ENCODE measurements around the gene TSPOAP1.

Gene TSPOAP1

DNA sequence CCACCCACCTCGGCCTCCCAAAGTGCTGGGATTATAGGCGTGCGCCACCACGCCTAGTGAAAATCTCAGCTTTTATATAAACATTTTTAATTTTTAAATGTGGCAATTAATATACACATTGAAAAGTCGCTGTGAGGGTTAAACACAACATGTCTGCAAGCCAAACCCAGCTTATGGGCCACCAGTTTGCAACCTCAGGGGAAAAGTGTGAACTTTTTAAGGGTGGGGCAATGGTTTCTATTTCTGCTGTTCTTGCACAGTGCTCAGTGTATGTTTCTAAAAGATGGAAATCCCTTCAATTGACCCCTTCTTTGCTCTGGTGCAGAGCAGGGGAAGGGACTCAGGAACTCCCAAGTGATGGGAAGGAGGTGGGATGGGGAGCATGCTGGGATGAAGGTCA lies 41.7 kb upstream of the TSPOAP1 start:
- Histone ChIP-seq H3K36me3 (ENCODE audit: control insufficient read depth, insufficient read depth, low read length) (no peaks in the 10 kb centered on the region), H3K27me3 (ENCODE audit: control insufficient read depth, insufficient read depth, low read length) (no peaks in the 10 kb centered on the region), H3K9me3 (ENCODE audit: control insufficient read depth, insufficient read depth, low read length) (no peaks in the 10 kb centered on the region), H3K4me3 (ENCODE audit: low read depth, low read length) (no peak overlapping the region), H3K4me1 (ENCODE audit: control insufficient read depth, insufficient read depth, low read length) (no peaks in the 10 kb centered on the region), H3K9ac (ENCODE audit: low read depth, low read length) (no peak overlapping the region)

DNA sequence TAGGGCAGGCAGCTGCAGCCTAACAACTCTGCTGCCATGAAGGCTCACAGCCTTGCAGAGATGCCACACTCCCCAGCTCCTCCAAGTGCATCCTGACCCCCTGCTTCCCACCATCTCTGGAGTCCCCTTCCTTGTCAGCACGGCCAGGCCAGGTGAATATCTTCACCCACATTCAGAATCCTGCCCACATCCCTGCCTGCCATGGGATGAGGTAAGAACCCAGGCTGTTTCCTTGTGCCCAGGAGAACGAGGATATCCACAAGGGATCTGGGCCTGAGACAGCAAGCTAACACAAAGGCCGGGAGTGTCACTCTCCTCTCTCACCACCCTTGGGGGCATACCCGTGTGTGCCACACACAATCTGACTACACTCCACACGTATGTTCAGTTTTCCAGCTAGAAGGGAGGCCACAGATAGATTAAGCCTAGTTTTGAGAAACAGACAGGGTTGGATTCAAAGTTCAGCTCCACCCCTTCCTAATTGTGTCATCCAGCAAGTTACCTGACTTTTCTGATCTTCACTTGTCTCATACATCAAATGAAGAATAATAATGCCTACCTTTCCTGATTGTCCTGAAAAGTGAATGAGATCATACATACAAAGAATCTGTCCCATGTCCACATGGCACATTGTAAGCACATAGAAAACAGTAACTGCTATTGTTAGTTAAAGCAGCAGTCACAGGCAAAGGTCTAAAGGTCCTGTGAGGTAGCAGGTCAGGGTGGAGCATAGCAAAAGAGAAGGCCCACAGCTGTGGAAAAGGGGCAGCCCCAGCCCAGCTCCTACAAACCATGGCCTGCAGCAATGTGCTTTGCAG lies 40.8 kb upstream of the TSPOAP1 start:
- H3K36me3 ChIP-seq (ENCODE audit: control insufficient read depth, insufficient read depth, low read length): no peaks in the 10 kb centered on the region
- H3K9me3 ChIP-seq (ENCODE audit: control insufficient read depth, insufficient read depth, low read length): no peaks in the 10 kb centered on the region
- H3K4me1 ChIP-seq (ENCODE audit: control insufficient read depth, insufficient read depth, low read length): no peaks in the 10 kb centered on the region
- no peak overlapping the region for H3K4me3 ChIP-seq (ENCODE audit: low read depth, low read length)
- H3K27me3 ChIP-seq (ENCODE audit: control insufficient read depth, insufficient read depth, low read length): no peaks in the 10 kb centered on the region
- H3K9ac ChIP-seq (ENCODE audit: low read depth, low read length): no peak overlapping the region

DNA sequence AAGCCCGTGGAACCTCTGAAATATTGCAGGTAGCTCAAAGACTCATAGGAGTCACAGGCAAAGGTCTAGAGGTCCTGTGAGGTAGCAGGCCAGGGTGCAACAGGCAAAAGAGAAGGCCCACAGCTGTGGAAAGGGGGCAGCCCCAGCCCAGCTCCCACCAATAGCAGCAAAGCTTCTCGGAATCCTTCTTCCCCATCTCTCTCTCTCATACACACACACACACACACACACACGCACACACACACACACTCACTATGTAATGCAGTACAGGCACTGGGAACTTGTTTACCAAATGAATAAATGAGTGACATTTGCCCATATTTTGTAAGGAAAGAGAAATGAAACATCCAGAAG lies 40.2 kb upstream of the TSPOAP1 start:
- no peaks in the 10 kb centered on the region for H3K36me3 ChIP-seq (ENCODE audit: control insufficient read depth, insufficient read depth, low read length)
- no peak overlapping the region for H3K4me3 ChIP-seq (ENCODE audit: low read depth, low read length)
- no peaks in the 10 kb centered on the region for H3K27me3 ChIP-seq (ENCODE audit: control insufficient read depth, insufficient read depth, low read length)
- H3K9me3 ChIP-seq (ENCODE audit: control insufficient read depth, insufficient read depth, low read length): no peaks in the 10 kb centered on the region
- peaks cover 2% of the 10 kb centered on the region for H3K4me1 ChIP-seq (ENCODE audit: control insufficient read depth, insufficient read depth, low read length)
- H3K9ac ChIP-seq (ENCODE audit: low read depth, low read length): no peak overlapping the region

DNA sequence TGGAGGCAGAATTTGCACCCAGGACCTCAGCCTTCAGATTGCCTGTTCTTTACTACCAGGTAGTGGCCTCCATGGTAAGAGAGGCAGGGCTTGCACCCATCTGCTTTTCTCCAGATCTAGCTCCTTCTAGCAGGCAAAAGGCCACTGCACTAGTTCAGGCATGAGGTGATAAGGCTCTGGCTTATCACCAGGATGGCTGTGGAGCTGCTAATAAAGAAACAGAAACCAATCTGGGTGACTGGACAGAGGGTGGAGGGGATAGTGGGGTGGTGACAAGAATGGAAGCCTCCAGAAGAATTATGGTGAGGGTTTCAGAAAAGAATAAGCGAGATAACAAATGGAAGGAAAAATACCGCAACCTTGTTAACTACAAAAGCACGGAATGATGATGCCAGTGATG lies 38.9 kb upstream of the TSPOAP1 start:
- H3K36me3 ChIP-seq (ENCODE audit: control insufficient read depth, insufficient read depth, low read length): no peaks in the 10 kb centered on the region
- no peak overlapping the region for H3K4me3 ChIP-seq (ENCODE audit: low read depth, low read length)
- H3K27me3 ChIP-seq (ENCODE audit: control insufficient read depth, insufficient read depth, low read length): no peaks in the 10 kb centered on the region
- H3K9ac ChIP-seq (ENCODE audit: low read depth, low read length): no peak overlapping the region
- no peaks in the 10 kb centered on the region for H3K9me3 ChIP-seq (ENCODE audit: control insufficient read depth, insufficient read depth, low read length)
- H3K4me1 ChIP-seq (ENCODE audit: control insufficient read depth, insufficient read depth, low read length): peaks cover 2% of the 10 kb centered on the region

DNA sequence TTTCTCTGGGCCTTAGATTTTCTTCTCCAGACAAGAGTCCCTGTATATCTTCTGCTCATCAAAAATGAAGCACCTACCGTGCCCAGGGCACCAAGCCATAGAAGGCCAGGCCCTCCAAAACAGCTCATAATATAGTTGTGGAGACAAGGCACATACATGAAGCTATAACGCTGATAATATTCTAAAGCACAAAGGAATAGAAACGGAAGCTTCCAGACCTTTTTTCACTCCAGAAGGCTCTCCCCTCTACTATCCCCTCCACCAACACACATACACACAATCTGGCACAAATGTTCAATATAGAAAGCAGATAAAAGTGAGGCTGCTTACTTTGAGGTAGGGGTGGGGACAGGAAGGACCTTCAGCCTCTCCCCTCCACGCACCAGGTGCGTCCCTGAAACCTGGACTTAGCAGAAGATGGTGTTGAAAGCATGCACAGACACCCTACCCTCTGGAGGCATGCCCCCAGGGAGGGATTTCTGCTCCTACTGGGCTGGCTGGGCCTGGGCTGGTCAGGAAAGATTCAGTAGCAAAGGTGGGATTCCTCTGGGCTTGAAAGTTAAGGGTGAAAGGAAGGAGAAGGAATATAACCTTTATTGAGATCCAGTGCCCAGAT lies 37.5 kb upstream of the TSPOAP1 start:
- Histone ChIP-seq H3K9me3 (ENCODE audit: control insufficient read depth, insufficient read depth, low read length) (no peaks in the 10 kb centered on the region), H3K4me3 (ENCODE audit: low read depth, low read length) (no peak overlapping the region), H3K36me3 (ENCODE audit: control insufficient read depth, insufficient read depth, low read length) (no peaks in the 10 kb centered on the region), H3K9ac (ENCODE audit: low read depth, low read length) (no peak overlapping the region), H3K27me3 (ENCODE audit: control insufficient read depth, insufficient read depth, low read length) (no peaks in the 10 kb centered on the region), H3K4me1 (ENCODE audit: control insufficient read depth, insufficient read depth, low read length) (peaks cover 2% of the 10 kb centered on the region)

DNA sequence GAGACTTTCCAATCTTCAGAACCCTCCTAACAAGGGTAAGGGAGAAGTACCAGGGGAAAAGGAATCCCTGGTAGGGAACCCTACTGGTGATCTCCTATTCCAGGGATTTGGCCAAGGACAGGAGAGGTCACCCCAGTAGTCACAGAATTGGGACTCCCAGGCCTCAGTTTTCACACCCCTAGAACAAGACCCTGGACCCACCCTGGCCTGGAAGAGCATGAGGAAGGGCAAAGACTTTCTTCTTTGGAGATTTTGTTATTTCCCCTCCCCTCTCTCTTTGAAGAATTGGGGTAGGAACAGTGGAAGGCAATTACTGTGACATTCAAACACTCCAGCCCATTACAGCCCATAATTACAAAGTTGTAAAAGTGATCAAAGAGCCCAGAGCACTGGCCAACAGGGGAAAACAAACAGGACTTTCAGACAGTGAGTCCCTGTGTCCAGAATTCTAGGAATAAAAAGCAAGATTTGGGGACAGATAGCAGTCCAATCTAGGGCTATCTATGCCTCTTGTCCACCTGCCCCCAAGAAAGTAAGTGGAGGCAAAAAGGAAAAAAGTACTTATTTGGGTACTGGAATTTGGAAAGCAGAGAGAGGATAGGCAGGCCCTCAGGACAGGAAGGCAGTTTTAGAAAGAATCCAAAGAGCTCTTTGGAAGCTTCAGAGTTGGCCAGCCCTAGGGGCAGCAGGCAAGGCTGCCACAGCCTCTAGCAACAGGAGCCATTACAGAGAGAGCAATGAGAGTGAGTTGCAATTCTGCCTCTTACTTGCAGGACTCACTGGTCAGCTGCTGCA lies 36.8 kb upstream of the TSPOAP1 start:
- Histone ChIP-seq H3K9me3 (ENCODE audit: control insufficient read depth, insufficient read depth, low read length) (no peaks in the 10 kb centered on the region), H3K36me3 (ENCODE audit: control insufficient read depth, insufficient read depth, low read length) (no peaks in the 10 kb centered on the region), H3K9ac (ENCODE audit: low read depth, low read length) (no peak overlapping the region), H3K4me1 (ENCODE audit: control insufficient read depth, insufficient read depth, low read length) (peaks cover 2% of the 10 kb centered on the region), H3K4me3 (ENCODE audit: low read depth, low read length) (no peak overlapping the region), H3K27me3 (ENCODE audit: control insufficient read depth, insufficient read depth, low read length) (no peaks in the 10 kb centered on the region)

DNA sequence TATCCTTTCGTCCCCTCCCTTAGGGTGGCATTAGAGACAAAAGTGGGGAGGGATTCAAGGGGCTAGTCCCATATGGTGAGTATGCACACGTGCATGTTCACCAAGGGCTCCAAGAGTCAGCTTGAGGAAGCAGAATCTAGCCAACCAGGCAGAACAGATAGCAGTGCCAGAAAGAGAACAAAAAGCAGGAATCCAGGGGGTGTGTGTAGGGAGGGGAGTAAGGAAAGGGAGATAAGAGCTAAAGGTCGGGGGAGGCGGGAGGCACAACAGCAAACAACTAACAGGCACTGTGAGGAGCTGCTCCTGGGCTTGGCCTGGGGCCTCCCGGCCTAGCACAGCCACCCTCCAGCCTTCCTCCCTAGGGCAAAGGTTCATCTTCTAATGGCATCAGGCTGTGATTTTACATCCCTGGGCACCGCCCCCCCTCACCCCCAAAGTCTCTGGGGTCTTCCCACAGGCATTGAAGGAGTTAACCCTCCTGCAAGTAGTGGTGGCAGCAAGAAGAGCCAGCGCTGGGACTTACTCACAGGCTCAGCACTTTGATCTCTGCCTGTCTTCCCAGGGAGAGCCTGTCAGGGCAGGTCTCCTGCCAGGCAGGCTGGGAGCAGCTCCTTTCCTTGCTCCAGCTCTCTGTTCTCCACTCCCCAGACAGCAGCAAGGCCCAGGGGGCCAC lies 35.8 kb upstream of the TSPOAP1 start:
- Histone ChIP-seq H3K27me3 (ENCODE audit: control insufficient read depth, insufficient read depth, low read length) (no peaks in the 10 kb centered on the region), H3K9ac (ENCODE audit: low read depth, low read length) (no peak overlapping the region), H3K36me3 (ENCODE audit: control insufficient read depth, insufficient read depth, low read length) (no peaks in the 10 kb centered on the region), H3K4me1 (ENCODE audit: control insufficient read depth, insufficient read depth, low read length) (peaks cover 2% of the 10 kb centered on the region), H3K4me3 (ENCODE audit: low read depth, low read length) (no peak overlapping the region), H3K9me3 (ENCODE audit: control insufficient read depth, insufficient read depth, low read length) (no peaks in the 10 kb centered on the region)

DNA sequence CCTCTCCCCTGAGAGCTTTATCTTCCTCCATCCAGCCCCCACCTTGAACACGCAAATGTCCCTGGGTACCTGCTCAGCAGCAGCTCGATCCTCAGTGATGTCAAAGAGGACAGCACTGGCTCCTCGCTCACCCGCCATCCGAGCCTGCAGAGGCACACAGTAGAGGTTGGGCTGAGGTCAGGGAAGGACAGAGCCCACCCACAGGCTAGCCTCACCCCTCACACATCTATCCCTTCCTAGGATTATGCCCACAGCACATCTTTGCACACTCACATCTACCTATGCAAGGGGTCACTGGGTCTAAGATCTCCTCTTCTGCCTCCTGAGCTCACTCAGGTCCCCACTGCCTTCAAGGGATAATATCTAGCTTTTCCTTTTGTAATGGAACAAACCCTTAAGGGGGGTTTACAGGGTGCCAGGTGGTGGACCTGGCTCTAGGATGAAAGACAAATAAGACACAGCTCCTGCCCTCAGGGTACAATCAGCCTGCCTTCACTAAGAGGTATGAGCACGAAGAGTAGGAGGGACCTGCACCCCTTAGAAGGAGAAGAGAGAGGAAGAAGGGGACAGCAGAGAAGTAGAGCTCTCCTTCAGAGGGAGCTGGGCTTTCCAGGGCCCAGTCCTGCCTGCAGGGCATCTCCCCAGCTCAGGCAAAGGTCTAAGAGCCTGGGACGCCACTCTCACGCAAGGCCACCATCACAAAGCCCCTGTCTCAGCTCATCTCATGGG lies 35.0 kb upstream of the TSPOAP1 start:
- Histone ChIP-seq H3K9me3 (ENCODE audit: control insufficient read depth, insufficient read depth, low read length) (no peaks in the 10 kb centered on the region), H3K36me3 (ENCODE audit: control insufficient read depth, insufficient read depth, low read length) (no peaks in the 10 kb centered on the region), H3K4me1 (ENCODE audit: control insufficient read depth, insufficient read depth, low read length) (peaks cover 2% of the 10 kb centered on the region), H3K27me3 (ENCODE audit: control insufficient read depth, insufficient read depth, low read length) (no peaks in the 10 kb centered on the region), H3K9ac (ENCODE audit: low read depth, low read length) (no peak overlapping the region), H3K4me3 (ENCODE audit: low read depth, low read length) (no peak overlapping the region)

DNA sequence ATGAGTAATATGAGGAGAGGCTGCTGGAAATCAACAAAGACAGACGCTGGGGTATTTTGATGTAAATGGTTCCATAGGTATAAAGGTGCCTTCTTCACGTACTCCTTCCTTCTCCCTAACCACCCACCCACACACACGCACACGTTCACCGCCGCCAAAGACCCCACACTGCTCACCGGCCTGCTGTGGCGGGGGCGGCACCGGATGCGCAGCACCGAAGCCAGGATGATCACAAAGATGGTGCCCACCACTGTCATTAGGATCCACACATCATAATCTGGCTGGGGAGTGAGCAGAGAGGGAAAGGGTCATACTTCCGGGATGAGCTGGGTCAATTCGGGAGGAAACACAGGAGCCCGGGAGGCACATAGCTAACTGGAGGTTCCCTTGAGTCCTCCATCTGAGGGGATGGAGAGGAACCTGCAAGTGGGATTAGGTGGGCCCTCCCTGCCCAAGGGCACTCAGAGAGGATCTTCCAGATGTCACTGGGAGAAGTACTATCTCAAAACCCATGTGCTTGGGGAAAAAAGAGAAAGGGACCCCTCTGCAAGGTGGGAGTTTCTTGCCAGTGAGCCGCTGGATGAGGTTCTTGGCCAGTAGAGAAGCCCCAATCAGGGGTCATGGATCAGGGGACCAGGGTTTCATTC lies 33.9 kb upstream of the TSPOAP1 start:
- H3K36me3 ChIP-seq (ENCODE audit: control insufficient read depth, insufficient read depth, low read length): peaks cover 1% of the 10 kb centered on the region
- no peak overlapping the region for H3K4me3 ChIP-seq (ENCODE audit: low read depth, low read length)
- no peak overlapping the region for H3K9ac ChIP-seq (ENCODE audit: low read depth, low read length)
- H3K27me3 ChIP-seq (ENCODE audit: control insufficient read depth, insufficient read depth, low read length): no peaks in the 10 kb centered on the region
- peaks cover 2% of the 10 kb centered on the region for H3K4me1 ChIP-seq (ENCODE audit: control insufficient read depth, insufficient read depth, low read length)
- H3K9me3 ChIP-seq (ENCODE audit: control insufficient read depth, insufficient read depth, low read length): no peaks in the 10 kb centered on the region

DNA sequence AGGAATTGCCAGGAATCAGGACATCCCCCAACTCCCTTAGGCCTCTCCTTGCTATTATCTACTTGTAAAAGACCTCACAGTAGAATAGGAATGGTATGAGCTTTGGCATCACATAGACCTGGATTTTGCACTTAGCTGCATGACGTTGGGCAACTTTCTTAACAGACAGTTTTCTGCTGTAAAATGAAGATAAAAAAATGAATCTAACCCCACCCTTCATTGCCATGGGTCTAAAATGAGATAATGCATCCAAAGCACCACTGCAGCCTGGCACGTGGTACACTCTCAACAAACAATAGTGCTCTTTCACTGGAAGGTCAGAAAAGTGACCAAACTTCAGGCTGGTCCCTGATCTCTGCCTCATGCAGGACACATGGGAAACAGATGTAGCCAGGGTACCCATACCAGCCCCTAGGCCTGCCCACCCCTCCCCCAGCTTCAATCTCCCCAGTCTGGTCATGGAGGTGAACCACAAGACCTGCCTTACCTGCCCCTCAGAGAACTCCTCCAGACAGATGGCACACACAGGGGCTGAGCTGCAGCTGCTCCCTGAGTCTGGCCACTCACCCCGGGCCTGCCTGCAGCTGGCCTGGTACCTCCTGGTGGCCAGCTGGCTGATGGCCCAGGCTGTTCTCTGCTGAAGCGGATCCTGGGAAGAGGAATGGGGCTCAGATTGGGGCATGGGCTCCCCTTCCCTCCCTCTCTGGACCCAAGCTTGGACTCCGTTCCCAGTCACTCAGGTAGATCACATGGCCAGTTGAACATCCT lies 31.9 kb upstream of the TSPOAP1 start:
- H3K4me3 ChIP-seq (ENCODE audit: low read depth, low read length): no peak overlapping the region
- H3K9me3 ChIP-seq (ENCODE audit: control insufficient read depth, insufficient read depth, low read length): no peaks in the 10 kb centered on the region
- H3K27me3 ChIP-seq (ENCODE audit: control insufficient read depth, insufficient read depth, low read length): no peaks in the 10 kb centered on the region
- peaks cover 2% of the 10 kb centered on the region for H3K4me1 ChIP-seq (ENCODE audit: control insufficient read depth, insufficient read depth, low read length)
- peaks cover 3% of the 10 kb centered on the region for H3K36me3 ChIP-seq (ENCODE audit: control insufficient read depth, insufficient read depth, low read length)
- H3K9ac ChIP-seq (ENCODE audit: low read depth, low read length): no peak overlapping the region
